GM23248 (cell line): ENCODE measurements around the gene SOX5.

Source experiments
- EZH2 ChIP-seq: fragments of 200-600 bp; sonication (generic); IDR thresholded peaks from 2 replicates; pipeline ENCODE4 v1.6.1; 2018; ENCODE audit warnings: antibody characterized with exemption, mild to moderate bottlenecking; ENCODE audit not compliant: insufficient read depth, poor library complexity, severe bottlenecking
- EZH2phosphoT487 ChIP-seq: fragments of 200-600 bp; sonication (generic); IDR thresholded peaks from 2 replicates; pipeline ENCODE4 v1.6.1; 2018; ENCODE audit warnings: antibody characterized with exemption, moderate library complexity, mild to moderate bottlenecking, low read depth; ENCODE audit not compliant: insufficient read depth

GRCh38 chr12:23929906-23930305 is 19.6 kb downstream of the SOX5 start:
- TF ChIP-seq EZH2 (no peak), EZH2phosphoT487 (no peak)
